Amygdala (tissue), 56 donors: ENCODE results near the gene AXIN2.
"Not testable (repeated sequence)": the region's sequence is repeated elsewhere in the genome, so short reads cannot be mapped to it uniquely, and the experiment has no call there.

ENCODE experiments used
- DNase-seq, 56 donors: peaks; one replicate each; lab custom pipeline; 2025; lab: John Stamatoyannopoulos, UW

AXIN2 gene

GRCh38 chr17:65487990-65488389 is 73.5 kb downstream of the AXIN2 start:
- no peak for DNase-seq

- no peak for DNase-seq
These were observed 74.3 kb downstream of the AXIN2 start for GRCh38 chr17:65487161-65487560.

- DNase-seq = peak in 3 of 56 donors; percentile 12 to 27 (median 16)
These were observed 75.8 kb downstream of the AXIN2 start for GRCh38 chr17:65485388-65486299.

GRCh38 chr17:65484405-65484804 is 77.0 kb downstream of the AXIN2 start:
- DNase-seq = not testable (repeated sequence)

GRCh38 chr17:65483438-65483837 is 78.0 kb downstream of the AXIN2 start:
- DNase-seq = no peak

GRCh38 chr17:65482201-65482600 is 79.2 kb downstream of the AXIN2 start:
- DNase-seq = no peak

GRCh38 chr17:65479282-65479681 is 82.2 kb downstream of the AXIN2 start:
- no peak for DNase-seq
